OCI-LY3 (cell line): ENCODE results near the gene SPPL3.

ENCODE experiments used
- H2AFZ ChIP-seq: fragments of 200-600, 300-600 bp; shearing (Covaris generic); 2 replicates; pipeline ENCODE4 v1.6.0; 2014; ENCODE audit warnings: antibody characterized with exemption, low read depth, low read length
- H3K27ac ChIP-seq: fragments of 200-600, 300-600 bp; sonication (generic); 2 replicates; pipeline ENCODE4 v1.5.1; 2014; ENCODE audit warnings: mild to moderate bottlenecking, low read length, moderate library complexity, mixed read lengths
- H3K27me3 ChIP-seq: fragments of 200-600, 300-600 bp; sonication (generic); 2 replicates; pipeline ENCODE4 v1.6.1; 2014; ENCODE audit warnings: low read depth, low read length, mixed read lengths
- H3K36me3 ChIP-seq: fragments of 200-600, 300-600 bp; sonication (generic); replicated peaks from 2 replicates; pipeline ENCODE3; 2014; ENCODE audit warnings: low read depth, low read length, mixed read lengths
- H3K4me1 ChIP-seq: fragments of 300-600, 200-600 bp; sonication (generic); 2 replicates; pipeline ENCODE4 v1.6.1; 2014; ENCODE audit warnings: low read length, mixed read lengths
- H3K4me2 ChIP-seq: fragments of 200-600, 300-600 bp; sonication (generic); 2 replicates; pipeline ENCODE4 v1.6.1; 2014; ENCODE audit warnings: low read length, mixed read lengths
- H3K4me3 ChIP-seq: fragments of 300-600, 200-600 bp; sonication (generic); 2 replicates; pipeline ENCODE4 v1.5.1; 2014; ENCODE audit warnings: antibody characterized with exemption, mild to moderate bottlenecking, low read length, moderate library complexity
- H3K79me2 ChIP-seq: fragments of 300-600, 200-600 bp; shearing (Covaris generic); 2 replicates; pipeline ENCODE4 v1.6.1; 2014; ENCODE audit warnings: mild to moderate bottlenecking, low read length, mixed read lengths
- H3K9ac ChIP-seq: fragments of 300-600, 200-600 bp; shearing (Covaris generic); 2 replicates; pipeline ENCODE4 v1.6.0; 2014; ENCODE audit warnings: mild to moderate bottlenecking, low read length, moderate library complexity
- H3K9me3 ChIP-seq: fragments of 200-600, 300-600 bp; shearing (Covaris generic); 2 replicates; pipeline ENCODE4 v1.6.1; 2014; ENCODE audit warnings: low read length, mixed read lengths; ENCODE audit not compliant: insufficient read depth
- H4K20me1 ChIP-seq: fragments of 200-600, 300-600 bp; sonication (generic); 2 replicates; pipeline ENCODE4 v1.6.1; 2016; ENCODE audit warnings: low read length, mixed read lengths; ENCODE audit not compliant: insufficient read depth
- CTCF ChIP-seq: fragments of 200-600, 300-600 bp; sonication (generic); IDR thresholded peaks from 2 replicates; pipeline ENCODE4 v1.5.1; 2014; ENCODE audit warnings: antibody characterized with exemption, low read length, low read depth
- EZH2phosphoT487 ChIP-seq: fragments of 200-600 bp; shearing (Covaris generic); IDR thresholded peaks from 2 replicates; pipeline ENCODE4 v1.6.1; 2018; ENCODE audit warnings: antibody characterized with exemption, mixed run types, low read depth

The SPPL3 gene

GRCh38 chr12:120739821-120740613 lies 164.1 kb downstream of the SPPL3 start:
- no peaks in the 10 kb centered on the region for H3K9me3 ChIP-seq
- no peaks in the 10 kb centered on the region for H3K79me2 ChIP-seq
- H3K4me3 ChIP-seq, result no peak overlapping the region
- H3K4me1 ChIP-seq, result no peaks in the 10 kb centered on the region
- no peaks in the 10 kb centered on the region for H3K27me3 ChIP-seq
- H3K9ac ChIP-seq, result no peak overlapping the region
- no peak overlapping the region for H3K27ac ChIP-seq
- H3K36me3 ChIP-seq, result no peaks in the 10 kb centered on the region
- TF ChIP-seq CTCF, result no peak
- no peak for TF ChIP-seq EZH2phosphoT487
- no peak overlapping the region for H2AFZ ChIP-seq
- no peak overlapping the region for H3K4me2 ChIP-seq
- H4K20me1 ChIP-seq, result no peaks in the 10 kb centered on the region

- Histone ChIP-seq H3K4me2 (no peak overlapping the region), H2AFZ (no peak overlapping the region), H3K36me3 (no peaks in the 10 kb centered on the region), H3K9me3 (no peaks in the 10 kb centered on the region), H4K20me1 (no peaks in the 10 kb centered on the region), H3K4me3 (no peak overlapping the region), H3K4me1 (no peaks in the 10 kb centered on the region), H3K9ac (no peak overlapping the region), H3K27ac (no peak overlapping the region), H3K27me3 (no peaks in the 10 kb centered on the region), H3K79me2 (no peaks in the 10 kb centered on the region)
- TF ChIP-seq EZH2phosphoT487, result no peak
- no peak for TF ChIP-seq CTCF
These were observed 165.0 kb downstream of the SPPL3 start for GRCh38 chr12:120739031-120739762.

- Histone ChIP-seq H3K27me3 (no peaks in the 10 kb centered on the region), H3K9me3 (no peaks in the 10 kb centered on the region), H3K79me2 (no peaks in the 10 kb centered on the region), H4K20me1 (no peaks in the 10 kb centered on the region), H3K27ac (no peak overlapping the region), H3K9ac (no peak overlapping the region), H3K36me3 (no peaks in the 10 kb centered on the region), H2AFZ (no peak overlapping the region), H3K4me1 (no peaks in the 10 kb centered on the region), H3K4me2 (no peak overlapping the region), H3K4me3 (no peak overlapping the region)
- TF ChIP-seq EZH2phosphoT487, result no peak
- TF ChIP-seq CTCF, result no peak
These were observed 165.7 kb downstream of the SPPL3 start for GRCh38 chr12:120738252-120739030.
